ENCODE results near the gene MCTP1.

MCTP1 gene

DNA sequence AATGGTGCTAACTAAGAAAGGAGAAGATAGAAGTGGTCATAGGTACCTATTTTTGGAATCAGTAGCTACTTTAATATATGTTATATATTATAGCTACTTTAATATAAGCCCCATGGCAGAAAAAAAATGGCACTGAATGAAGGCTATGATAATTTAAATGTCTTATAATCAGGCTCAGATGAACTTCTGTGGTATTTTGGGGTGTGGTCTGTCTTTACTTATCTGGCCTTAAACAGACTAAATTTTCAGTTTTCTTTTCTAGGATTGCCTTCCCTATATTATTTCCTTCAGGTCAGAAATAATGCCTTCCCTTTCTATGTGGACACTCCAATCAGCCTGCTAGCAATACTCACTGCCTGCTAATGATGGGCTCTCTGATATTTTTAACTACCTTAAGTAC is 374.2 kb downstream of the MCTP1 start:
- no peaks in the 10 kb centered on the region for H3K4me1 ChIP-seq
- no peak overlapping the region for H3K9ac ChIP-seq
- H3K27me3 ChIP-seq, result no peaks in the 10 kb centered on the region
- TF ChIP-seq Cebpa-rat (IDR thresholded peaks at IDR 0.05), result no peak
- no peaks in the 10 kb centered on the region for H3K9me3 ChIP-seq
- no peaks in the 10 kb centered on the region for H3K36me3 ChIP-seq
- H3K4me2 ChIP-seq, result no peak overlapping the region
- H4K20me1 ChIP-seq, result no peaks in the 10 kb centered on the region
- H3K4me3 ChIP-seq, result no peak overlapping the region
- no peak overlapping the region for H3K27ac ChIP-seq

DNA sequence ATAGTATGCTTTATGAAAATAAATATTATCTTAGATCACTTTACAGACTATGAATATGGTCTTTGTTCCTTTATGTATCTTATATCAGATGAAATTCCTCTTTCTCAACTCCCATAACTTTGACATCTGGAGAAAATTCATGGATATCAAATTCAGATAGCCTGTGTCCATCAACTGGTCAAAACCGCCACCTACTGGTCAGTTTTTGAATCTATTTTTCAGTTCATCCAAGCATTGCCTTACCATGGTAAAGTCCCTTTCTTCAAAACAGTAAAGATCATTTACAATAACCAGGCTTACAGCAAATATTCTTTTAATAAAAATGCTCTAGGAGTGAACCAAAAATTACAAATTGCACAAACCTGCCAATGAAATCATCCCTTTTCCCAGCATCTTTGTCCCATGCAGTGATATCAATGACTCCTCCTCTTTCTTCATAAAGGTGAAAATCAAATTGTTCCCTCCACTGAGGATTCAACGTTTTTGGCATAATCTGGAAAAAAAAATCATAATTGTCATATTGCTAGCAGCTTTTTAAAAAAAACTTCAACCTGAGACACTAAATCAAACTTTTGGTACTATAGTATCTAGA is 375.9 kb downstream of the MCTP1 start:
- Histone ChIP-seq H3K9ac (no peak overlapping the region), H3K27ac (no peak overlapping the region), H4K20me1 (no peaks in the 10 kb centered on the region), H3K4me2 (no peak overlapping the region), H3K9me3 (no peaks in the 10 kb centered on the region), H3K36me3 (no peaks in the 10 kb centered on the region), H3K4me1 (no peaks in the 10 kb centered on the region), H3K4me3 (no peak overlapping the region), H3K27me3 (no peaks in the 10 kb centered on the region)
- TF ChIP-seq Cebpa-rat (IDR thresholded peaks at IDR 0.05), result no peak

GRCh38 chr5:94906750-94907149 is 378.1 kb downstream of the MCTP1 start:
- no peak overlapping the region for H3K4me2 ChIP-seq
- no peaks in the 10 kb centered on the region for H3K4me1 ChIP-seq
- H3K9ac ChIP-seq, result no peak overlapping the region
- no peaks in the 10 kb centered on the region for H3K27me3 ChIP-seq
- no peak for TF ChIP-seq Cebpa-rat (IDR thresholded peaks at IDR 0.05)
- no peaks in the 10 kb centered on the region for H4K20me1 ChIP-seq
- no peaks in the 10 kb centered on the region for H3K9me3 ChIP-seq
- no peaks in the 10 kb centered on the region for H3K36me3 ChIP-seq
- no peak overlapping the region for H3K4me3 ChIP-seq
- H3K27ac ChIP-seq, result no peak overlapping the region

DNA sequence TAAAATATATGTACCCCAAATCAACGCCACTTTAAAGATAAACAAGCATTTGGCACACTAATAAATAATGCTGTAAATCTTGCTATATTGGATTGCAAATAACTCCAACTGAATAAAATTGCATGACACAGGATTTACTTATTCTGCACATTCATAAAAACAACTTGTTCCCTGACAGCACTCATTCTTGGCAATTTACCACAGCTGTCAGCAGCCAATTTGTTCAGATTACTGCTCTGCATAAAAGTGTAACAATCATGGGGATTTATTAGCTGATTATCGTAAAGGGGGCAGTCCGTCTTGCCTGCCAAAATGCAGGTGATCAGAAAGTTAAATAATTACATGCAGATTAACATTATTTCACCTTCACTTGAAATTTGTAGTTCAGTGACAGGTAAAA is 381.2 kb downstream of the MCTP1 start:
- Histone ChIP-seq H3K4me2 (no peak overlapping the region), H4K20me1 (no peaks in the 10 kb centered on the region), H3K4me3 (no peak overlapping the region), H3K36me3 (no peaks in the 10 kb centered on the region), H3K9ac (no peak overlapping the region), H3K27me3 (no peaks in the 10 kb centered on the region), H3K9me3 (no peaks in the 10 kb centered on the region), H3K4me1 (no peaks in the 10 kb centered on the region), H3K27ac (no peak overlapping the region)
- TF ChIP-seq Cebpa-rat (IDR thresholded peaks at IDR 0.05), result no peak

DNA sequence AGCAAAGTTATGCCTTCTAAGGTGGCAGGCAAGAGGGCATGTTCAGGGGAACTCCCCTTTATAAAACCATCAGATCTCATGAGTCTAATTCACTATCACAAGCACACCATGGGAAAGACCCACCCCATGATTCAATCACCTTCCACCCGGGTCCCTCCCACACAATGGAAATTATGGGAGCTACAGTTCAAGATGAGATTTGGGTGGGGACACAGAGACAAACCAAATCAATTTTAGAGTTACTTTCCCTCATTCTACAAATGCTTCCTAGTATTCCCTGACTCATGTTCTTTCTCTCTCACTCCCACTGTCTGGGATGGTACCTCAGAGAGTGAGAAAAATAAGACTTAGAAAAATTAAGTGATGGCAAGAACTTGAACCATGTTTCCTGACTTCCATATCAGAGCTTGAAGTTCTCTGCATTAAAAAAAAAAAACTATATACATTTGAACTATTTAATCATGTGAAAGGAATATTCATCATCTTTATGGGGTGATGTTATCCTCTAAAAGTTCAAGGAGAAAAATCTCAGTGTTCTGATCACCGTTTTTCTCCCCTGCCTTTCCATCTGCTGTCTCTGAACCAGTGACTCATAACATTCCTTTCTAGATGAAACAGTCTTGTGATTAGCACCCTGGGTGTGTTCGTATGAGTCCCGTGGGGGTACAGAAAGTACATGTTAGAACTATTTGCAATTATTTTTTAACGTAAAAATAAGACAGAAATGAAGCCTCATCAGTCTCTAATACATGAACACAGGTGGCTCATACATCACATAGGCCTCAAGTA is 383.5 kb downstream of the MCTP1 start:
- TF ChIP-seq Cebpa-rat (IDR thresholded peaks at IDR 0.05), result no peak
- no peak overlapping the region for H3K27ac ChIP-seq

DNA sequence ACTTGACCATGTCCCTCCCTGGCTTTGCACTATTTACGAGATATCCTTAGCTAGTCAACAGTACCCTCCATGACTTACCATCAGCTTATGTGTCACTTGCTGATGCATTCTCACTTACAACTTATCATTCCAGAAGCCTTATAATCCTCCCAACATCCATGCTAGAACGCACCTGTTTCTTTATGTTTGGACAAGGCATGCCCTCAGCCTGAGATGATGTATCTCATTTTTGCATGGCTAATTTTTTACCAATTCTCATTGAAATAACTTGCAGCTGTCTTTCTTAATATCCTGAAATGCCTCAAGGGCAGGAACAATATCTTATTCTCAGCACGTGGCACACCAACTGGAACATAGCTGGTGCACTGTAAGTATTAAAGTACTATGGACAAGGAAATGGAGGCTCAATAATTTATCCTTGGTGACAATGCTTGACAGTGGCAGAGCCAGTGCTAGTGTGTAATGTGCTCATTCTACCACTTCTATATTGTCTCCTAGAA is 384.8 kb downstream of the MCTP1 start:
- no peaks in the 10 kb centered on the region for H3K36me3 ChIP-seq
- H3K9me3 ChIP-seq, result no peaks in the 10 kb centered on the region
- no peaks in the 10 kb centered on the region for H4K20me1 ChIP-seq
- no peak overlapping the region for H3K9ac ChIP-seq
- no peak overlapping the region for H3K27ac ChIP-seq
- no peak for TF ChIP-seq Cebpa-rat (IDR thresholded peaks at IDR 0.05)
- H3K4me1 ChIP-seq, result no peaks in the 10 kb centered on the region
- H3K4me2 ChIP-seq, result no peak overlapping the region
- no peaks in the 10 kb centered on the region for H3K27me3 ChIP-seq
- H3K4me3 ChIP-seq, result no peak overlapping the region

More for the DNA sequence above, 383.5 kb downstream of the MCTP1 start:
- H3K9ac ChIP-seq, result no peak overlapping the region
- H4K20me1 ChIP-seq, result no peaks in the 10 kb centered on the region
- H3K4me3 ChIP-seq, result no peak overlapping the region
- H3K4me2 ChIP-seq, result no peak overlapping the region
- no peaks in the 10 kb centered on the region for H3K9me3 ChIP-seq
- no peaks in the 10 kb centered on the region for H3K36me3 ChIP-seq
- no peaks in the 10 kb centered on the region for H3K4me1 ChIP-seq
- H3K27me3 ChIP-seq, result no peaks in the 10 kb centered on the region

DNA sequence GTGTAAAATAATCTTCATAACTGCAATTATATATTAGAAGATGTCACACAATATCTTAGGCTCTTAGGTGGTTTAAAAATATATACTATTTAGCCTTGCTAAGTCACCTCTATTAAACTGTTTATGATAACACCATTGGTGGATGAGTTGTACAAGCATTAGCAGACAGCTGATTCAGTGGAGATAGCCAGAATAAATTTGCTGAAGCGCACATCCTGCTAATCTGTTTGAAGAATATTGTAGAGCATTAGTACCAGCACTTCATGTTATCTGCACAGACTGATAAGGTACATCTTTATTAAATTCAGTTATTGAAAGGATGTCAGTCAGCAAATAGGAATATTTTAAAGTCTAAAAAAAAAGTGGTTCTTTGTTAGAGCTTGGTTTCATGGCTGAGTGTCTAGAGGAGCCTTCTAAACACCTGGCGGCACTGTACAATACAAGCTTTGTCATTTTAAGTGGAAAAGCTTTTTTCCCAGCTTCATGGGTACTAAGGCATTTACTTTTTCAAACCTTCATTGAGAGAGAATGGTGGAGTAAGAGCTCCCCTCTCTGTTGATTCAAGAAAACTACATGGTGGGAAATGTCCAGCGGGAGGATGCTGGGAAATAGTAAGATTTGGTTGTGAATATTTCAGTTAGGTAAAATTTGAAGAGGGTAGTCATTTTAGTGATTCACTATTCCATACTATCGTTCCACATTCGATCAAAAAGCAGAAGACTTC is 391.3 kb downstream of the MCTP1 start:
- Histone ChIP-seq H3K4me2 (no peak overlapping the region), H3K9me3 (no peaks in the 10 kb centered on the region), H3K27me3 (no peaks in the 10 kb centered on the region), H3K4me3 (no peak overlapping the region), H3K9ac (no peak overlapping the region), H3K36me3 (no peaks in the 10 kb centered on the region), H3K27ac (no peak overlapping the region), H3K4me1 (no peaks in the 10 kb centered on the region), H4K20me1 (no peaks in the 10 kb centered on the region)
- TF ChIP-seq Cebpa-rat (IDR thresholded peaks at IDR 0.05), result no peak

DNA sequence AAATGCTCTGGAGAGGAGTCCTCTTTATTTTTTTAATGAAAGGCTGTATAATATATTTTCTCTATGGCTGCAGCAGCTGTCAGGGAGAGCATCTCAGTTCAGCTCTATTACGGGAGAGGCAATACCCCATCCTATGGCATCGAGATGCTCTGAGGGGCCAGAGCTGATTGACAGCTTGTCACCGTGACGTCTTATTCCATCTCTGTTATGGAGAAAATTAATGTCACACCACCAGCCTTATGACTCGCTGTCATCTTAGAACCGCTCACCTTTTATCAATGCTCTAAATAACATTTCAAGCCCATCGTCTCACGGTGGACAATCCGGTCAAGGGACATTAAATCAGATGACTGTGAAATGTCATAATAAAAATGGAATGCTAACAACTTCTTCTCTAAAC is 392.9 kb downstream of the MCTP1 start:
- Histone ChIP-seq H3K27me3 (no peaks in the 10 kb centered on the region), H3K9ac (no peak overlapping the region), H3K4me2 (no peak overlapping the region), H3K27ac (no peak overlapping the region), H3K4me3 (no peak overlapping the region), H3K4me1 (no peaks in the 10 kb centered on the region), H3K36me3 (no peaks in the 10 kb centered on the region), H3K9me3 (no peaks in the 10 kb centered on the region), H4K20me1 (no peaks in the 10 kb centered on the region)
- TF ChIP-seq Cebpa-rat (IDR thresholded peaks at IDR 0.05), result no peak

- no peak overlapping the region for H3K4me2 ChIP-seq
Observed at GRCh38 chr5:94891565-94891964, 393.3 kb downstream of the MCTP1 start.

DNA sequence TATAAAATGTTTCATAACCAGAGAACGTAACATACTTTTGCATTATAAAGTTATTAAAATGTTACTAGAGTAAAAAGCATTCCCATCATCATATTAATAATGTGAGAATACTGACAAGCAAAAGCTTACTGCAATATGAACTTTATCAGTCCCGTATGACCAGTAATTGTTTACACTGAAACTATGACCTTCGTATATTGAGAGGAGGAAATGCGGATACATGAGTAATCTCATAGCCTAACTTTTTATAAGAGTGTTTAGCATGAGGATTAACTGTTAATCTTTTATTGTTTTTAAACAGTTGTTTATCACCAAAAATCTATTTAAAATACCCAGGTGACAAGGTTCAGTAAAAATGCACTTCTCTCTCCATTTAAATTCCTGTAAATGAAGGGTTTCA is 394.0 kb downstream of the MCTP1 start:
- no peak overlapping the region for H3K27ac ChIP-seq
- no peaks in the 10 kb centered on the region for H3K4me1 ChIP-seq
- no peak overlapping the region for H3K4me3 ChIP-seq
- H4K20me1 ChIP-seq, result no peaks in the 10 kb centered on the region
- TF ChIP-seq Cebpa-rat (IDR thresholded peaks at IDR 0.05), result no peak
- H3K4me2 ChIP-seq, result no peak overlapping the region
- H3K9me3 ChIP-seq, result no peaks in the 10 kb centered on the region
- H3K9ac ChIP-seq, result no peak overlapping the region
- H3K27me3 ChIP-seq, result no peaks in the 10 kb centered on the region
- no peaks in the 10 kb centered on the region for H3K36me3 ChIP-seq

More at GRCh38 chr5:94891565-94891964, 393.3 kb downstream of the MCTP1 start:
- no peaks in the 10 kb centered on the region for H4K20me1 ChIP-seq
- H3K4me3 ChIP-seq, result no peak overlapping the region
- no peak overlapping the region for H3K9ac ChIP-seq
- no peak for TF ChIP-seq Cebpa-rat (IDR thresholded peaks at IDR 0.05)
- H3K27ac ChIP-seq, result no peak overlapping the region
- no peaks in the 10 kb centered on the region for H3K4me1 ChIP-seq
- no peaks in the 10 kb centered on the region for H3K27me3 ChIP-seq
- H3K9me3 ChIP-seq, result no peaks in the 10 kb centered on the region
- no peaks in the 10 kb centered on the region for H3K36me3 ChIP-seq
